GM12878 (cell line): ENCODE measurements around the gene PLXNA4. TPM values are rescaled to one million over a fixed set of nuclear protein-coding genes. Genes with fewer than 3 reads are reported as not detected.

Source experiments
- ATAC-seq: fragments of 200-7000 bp; cut with Tn5 transposase; 3 replicates; pipeline ENCODE4 v1.9.1; 2020; ENCODE audit warnings: mild to moderate bottlenecking, moderate library complexity
- BruUV-seq: library from RNA; stranded (reverse); fragments of 400-500 nt; replicated peaks from 2 replicates; lab custom pipeline; 2021; lab: Mats Ljungman, UMichigan
- CTCF ChIA-PET: fragments of 300-600 bp; sonication (Branson Sonifier 250); formaldehyde crosslinking; extraction: SDS; loops from one replicate; lab custom pipeline; 2021; ENCODE audit warnings: inconsistent platforms; lab: Yijun Ruan, JAX
- POLR2A ChIA-PET: fragments of 350-600 bp; formaldehyde crosslinking; extraction: SDS; loops from one replicate; lab custom pipeline; 2021; ENCODE audit warnings: inconsistent platforms; lab: Charles Lee
- RAD21 ChIA-PET: fragments of 300-600 bp; sonication (Branson Sonifier 250); formaldehyde crosslinking; loops from one replicate; lab custom pipeline; 2023; ENCODE audit warnings: antibody characterized with exemption; ENCODE audit not compliant: unreplicated experiment; lab: Charles Lee
- SMC1A ChIA-PET: fragments of 300-600 bp; sonication (Branson Sonifier 250); formaldehyde crosslinking; loops from one replicate; lab custom pipeline; 2023; ENCODE audit not compliant: unreplicated experiment, uncharacterized antibody; lab: Charles Lee
- DNase-seq: peaks from one replicate; pipeline ENCODE4 v3.0.0-alpha.2; 2011; ENCODE audit warnings: low read depth, low spot score
- FAIRE-seq: peaks from 3 replicates; lab custom pipeline; 2011; peaks lifted over from hg19 to GRCh38; lab: Jason Lieb, UNC
- H2AFZ ChIP-seq: 2 replicates; pipeline ENCODE4 v1.6.0; 2011; ENCODE audit warnings: low read depth, low read length, control low read depth; ENCODE audit not compliant: control insufficient read depth
- H3K27ac ChIP-seq: 2 replicates; pipeline ENCODE4 v1.5.1; 2011; ENCODE audit warnings: control low read depth; ENCODE audit not compliant: control insufficient read depth, insufficient read depth
- H3K27me3 ChIP-seq, 2 experiments: replicated peaks in 1 of 2; 2 replicates each; pipeline versions ENCODE4 v1.6.0 to v1.6.1; 2011; ENCODE audit warnings: low read length in 1 of 2; ENCODE audit not compliant: control insufficient read depth in 2 of 2, insufficient read depth in 2 of 2
- H3K36me3 ChIP-seq, 2 experiments: 2 replicates each; pipeline ENCODE4 v1.5.1; 2011; ENCODE audit warnings: low read length in 1 of 2; ENCODE audit not compliant: control insufficient read depth in 2 of 2, insufficient read depth in 2 of 2
- H3K4me1 ChIP-seq: 2 replicates; pipeline ENCODE4 v1.6.1; 2011; ENCODE audit warnings: mild to moderate bottlenecking, low read length, moderate library complexity, mixed read lengths; ENCODE audit not compliant: control insufficient read depth, insufficient read depth
- H3K4me2 ChIP-seq: 2 replicates; pipeline ENCODE4 v1.6.0; 2011; ENCODE audit warnings: control low read depth; ENCODE audit not compliant: control insufficient read depth, insufficient read depth
- H3K4me3 ChIP-seq: fragments of 200-600 bp; sonication (generic); 2 replicates; pipeline ENCODE4 v1.5.1; 2016
- H3K79me2 ChIP-seq: 2 replicates; pipeline ENCODE4 v1.6.0; 2011; ENCODE audit warnings: low read length; ENCODE audit not compliant: control insufficient read depth, insufficient read depth
- H3K9ac ChIP-seq: 2 replicates; pipeline ENCODE4 v1.8.0; 2011; ENCODE audit warnings: low read length, control low read depth, mixed read lengths; ENCODE audit not compliant: control insufficient read depth, insufficient read depth
- H3K9me3 ChIP-seq: replicated peaks from 3 replicates; pipeline ENCODE4 v1.5.1; 2011; ENCODE audit warnings: mild to moderate bottlenecking, low read length; ENCODE audit not compliant: control insufficient read depth, insufficient read depth
- H4K20me1 ChIP-seq: 2 replicates; pipeline ENCODE4 v1.6.0; 2011; ENCODE audit not compliant: control insufficient read depth, insufficient read depth
- CBFB ChIP-seq: IDR thresholded peaks from 2 replicates; pipeline ENCODE4 v1.6.1; 2016; ENCODE audit warnings: antibody characterized with exemption, low read depth
- CTCF ChIP-seq, 3 experiments: IDR thresholded peaks in 2 of 3; conservative IDR thresholded peaks in 1 of 3; 2 replicates each; pipeline ENCODE4 v1.5.1; 2011; ENCODE audit warnings: low read depth in 3 of 3, low read length in 3 of 3, mild to moderate bottlenecking in 3 of 3, control low read depth in 2 of 3, moderate library complexity in 2 of 3, inconsistent platforms in 1 of 3, mixed read lengths in 1 of 3; ENCODE audit not compliant: control insufficient read depth in 2 of 3, insufficient read depth in 1 of 3; ENCODE audit errors: extremely low read depth in 1 of 3
- POLR2AphosphoS2 ChIP-seq: IDR thresholded peaks from 2 replicates; pipeline ENCODE4 v1.6.1; 2011; ENCODE audit warnings: low read depth, mild to moderate bottlenecking, low read length, improper control_type of control experiment, moderate library complexity
- RAD21 ChIP-seq: IDR thresholded peaks from 2 replicates; pipeline ENCODE4 v1.6.1; 2011; ENCODE audit warnings: mild to moderate bottlenecking, low read depth, low read length, moderate library complexity; ENCODE audit not compliant: insufficient read depth
- WGBS: methylation state at CpG from one replicate; pipeline ENCODE4 v1.1.6; 2016; ENCODE audit warnings: low lambda C conversion rate; ENCODE audit not compliant: insufficient replicate concordance, insufficient coverage; ENCODE audit errors: missing lambda C conversion rate; 5-methylcytosine and 5-hydroxymethylcytosine counted together
- in situ Hi-C: fragments of 300-500 bp; cut with MboI; formaldehyde crosslinking; loops from 9 replicates; pipeline ENCODE4 v1.14.3; 2018; ENCODE audit warnings: mixed read lengths
- intact Hi-C: fragments of 100-400 bp; cut with micrococcal nuclease; formaldehyde crosslinking; loops from one replicate; pipeline ENCODE4 v1.14.2; 2022; ENCODE audit not compliant: unreplicated experiment
- polyA plus RNA-seq, 11 experiments: library from polyadenylated mRNA; depleted of rRNA in 4 of 11; unstranded in 6 of 11; stranded (reverse) in 5 of 11; fragments of >200 nt; fragmentation: Nextera tagmentation in 4 of 11; fragmentation: Illumina TruSeq in 1 of 11; extraction: Ambion mirVana in 4 of 11; extraction: Trizol in 1 of 11; gene quantifications; 1 replicate in 1 of 11; 2 replicates in 10 of 11; pipeline versions ENCODE4 v1.2.1 to v1.2.3, GENCODE V29; 2011 to 2016; ENCODE audit warnings: inconsistent platforms in 2 of 11, missing spikeins in 2 of 11, low read depth in 1 of 11
- total RNA-seq, 4 experiments: library from RNA; depleted of rRNA in 3 of 4; stranded (reverse); fragments of >200 nt in 3 of 4; fragmentation: Illumina TruSeq in 1 of 4; extraction: Trizol in 1 of 4; gene quantifications; 2 replicates each; pipeline versions ENCODE4 v1.2.1 to v1.2.3, GENCODE V29; 2013 to 2021
- TF ChIP-seq, protein P1 (sequence below): fragments of 450-650 bp; formaldehyde crosslinking; IDR thresholded peaks from 2 replicates; pipeline ENCODE4 v1.4.0; 2022; ENCODE audit warnings: mild to moderate bottlenecking, moderate library complexity
- TF ChIP-seq, protein P2 (sequence below): fragments of 450-650 bp; IDR thresholded peaks from 2 replicates; pipeline ENCODE4 v1.6.1; 2017; ENCODE audit warnings: mild to moderate bottlenecking

The PLXNA4 gene
- total and polyA plus RNA-seq, 10 of the 15 experiments (the other 5 are each of a cell fraction or from before 2014, with no cell fraction given) = 0.03 TPM; not detected in 9

DNA sequence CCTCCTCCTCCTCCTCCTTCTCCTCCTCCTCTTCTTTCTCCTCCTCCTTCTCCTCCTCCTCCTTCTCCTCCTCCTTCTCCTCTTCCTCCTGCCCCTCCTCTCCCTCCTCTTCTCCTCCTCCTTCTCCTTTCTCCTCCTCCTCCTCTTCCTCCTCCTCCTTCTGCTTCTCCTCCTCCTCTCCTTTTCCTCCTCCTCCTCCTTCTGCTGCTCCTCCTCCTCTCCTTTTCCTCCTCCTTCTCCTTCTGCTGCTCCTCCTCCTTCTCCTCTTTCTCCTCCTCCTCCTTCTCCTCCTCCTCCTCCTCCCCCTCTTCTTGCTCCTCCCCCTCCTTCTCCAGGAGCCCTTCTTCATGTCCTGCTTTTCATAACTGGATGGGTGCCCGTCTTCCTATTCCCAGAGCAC, 12.2 kb downstream of the PLXNA4 start:
- H3K4me2 ChIP-seq = no peak overlapping the region
- TF ChIP-seq RAD21 (no peak), CBFB (no peak), CTCF (IDR thresholded peaks at IDR 0.05 in 2 of 3, conservative IDR thresholded peaks at IDR 0.05 in 1 of 3; ENCODE audit: control insufficient read depth in 2 of 3, extremely low read depth in 1 of 3, insufficient read depth in 1 of 3, low read depth in 3 of 3, low read length in 3 of 3) (no peak), POLR2AphosphoS2 (no peak)
- TF ChIP-seq, protein P1, sequence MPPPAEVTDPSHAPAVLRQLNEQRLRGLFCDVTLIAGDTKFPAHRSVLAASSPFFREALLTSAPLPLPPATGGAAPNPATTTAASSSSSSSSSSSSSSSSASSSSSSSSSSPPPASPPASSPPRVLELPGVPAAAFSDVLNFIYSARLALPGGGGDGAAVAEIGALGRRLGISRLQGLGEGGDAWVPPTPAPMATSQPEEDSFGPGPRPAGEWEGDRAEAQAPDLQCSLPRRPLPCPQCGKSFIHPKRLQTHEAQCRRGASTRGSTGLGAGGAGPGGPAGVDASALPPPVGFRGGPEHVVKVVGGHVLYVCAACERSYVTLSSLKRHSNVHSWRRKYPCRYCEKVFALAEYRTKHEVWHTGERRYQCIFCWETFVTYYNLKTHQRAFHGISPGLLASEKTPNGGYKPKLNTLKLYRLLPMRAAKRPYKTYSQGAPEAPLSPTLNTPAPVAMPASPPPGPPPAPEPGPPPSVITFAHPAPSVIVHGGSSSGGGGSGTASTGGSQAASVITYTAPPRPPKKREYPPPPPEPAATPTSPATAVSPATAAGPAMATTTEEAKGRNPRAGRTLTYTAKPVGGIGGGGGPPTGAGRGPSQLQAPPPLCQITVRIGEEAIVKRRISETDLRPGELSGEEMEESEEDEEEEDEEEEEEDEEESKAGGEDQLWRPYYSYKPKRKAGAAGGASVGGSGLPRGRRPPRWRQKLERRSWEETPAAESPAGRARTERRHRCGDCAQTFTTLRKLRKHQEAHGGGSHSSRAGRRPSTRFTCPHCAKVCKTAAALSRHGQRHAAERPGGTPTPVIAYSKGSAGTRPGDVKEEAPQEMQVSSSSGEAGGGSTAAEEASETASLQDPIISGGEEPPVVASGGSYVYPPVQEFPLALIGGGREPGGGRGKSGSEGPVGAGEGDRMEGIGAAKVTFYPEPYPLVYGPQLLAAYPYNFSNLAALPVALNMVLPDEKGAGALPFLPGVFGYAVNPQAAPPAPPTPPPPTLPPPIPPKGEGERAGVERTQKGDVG = no peak
- TF ChIP-seq, protein P2, sequence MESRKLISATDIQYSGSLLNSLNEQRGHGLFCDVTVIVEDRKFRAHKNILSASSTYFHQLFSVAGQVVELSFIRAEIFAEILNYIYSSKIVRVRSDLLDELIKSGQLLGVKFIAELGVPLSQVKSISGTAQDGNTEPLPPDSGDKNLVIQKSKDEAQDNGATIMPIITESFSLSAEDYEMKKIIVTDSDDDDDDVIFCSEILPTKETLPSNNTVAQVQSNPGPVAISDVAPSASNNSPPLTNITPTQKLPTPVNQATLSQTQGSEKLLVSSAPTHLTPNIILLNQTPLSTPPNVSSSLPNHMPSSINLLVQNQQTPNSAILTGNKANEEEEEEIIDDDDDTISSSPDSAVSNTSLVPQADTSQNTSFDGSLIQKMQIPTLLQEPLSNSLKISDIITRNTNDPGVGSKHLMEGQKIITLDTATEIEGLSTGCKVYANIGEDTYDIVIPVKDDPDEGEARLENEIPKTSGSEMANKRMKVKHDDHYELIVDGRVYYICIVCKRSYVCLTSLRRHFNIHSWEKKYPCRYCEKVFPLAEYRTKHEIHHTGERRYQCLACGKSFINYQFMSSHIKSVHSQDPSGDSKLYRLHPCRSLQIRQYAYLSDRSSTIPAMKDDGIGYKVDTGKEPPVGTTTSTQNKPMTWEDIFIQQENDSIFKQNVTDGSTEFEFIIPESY = no peak
- TF ChIP-seq, all 136 proteins: peak for 0
- Histone ChIP-seq H3K36me3 (no peaks in the 10 kb centered on the region), H4K20me1 (no peaks in the 10 kb centered on the region), H3K4me1 (no peaks in the 10 kb centered on the region), H3K9me3 (no peaks in the 10 kb centered on the region), H2AFZ (no peak overlapping the region), H3K27ac (no peak overlapping the region), H3K9ac (no peak overlapping the region), H3K79me2 (no peaks in the 10 kb centered on the region), H3K4me3 (no peak overlapping the region), H3K27me3 (peaks cover 1 to 3% of the 10 kb centered on the region in 2 experiments; a peak in 2 of 4 replicates)
- RAD21 ChIA-PET = no interaction called here
- FAIRE-seq (no peak), DNase-seq (no peak), ATAC-seq (no peak)
- in situ Hi-C loops (no loop called here), intact Hi-C loops (no loop called here)
- WGBS = 0% methylated on average over 1 of the region's 1 CpG
- BruUV-seq = no TSS peak
- CTCF ChIA-PET = no interaction called here
- POLR2A ChIA-PET = no interaction called here
- SMC1A ChIA-PET = no interaction called here
